OCI-LY3 (cell line): ENCODE results near the gene SP9.

Source experiments
- CTCF ChIP-seq: fragments of 200-600, 300-600 bp; sonication (generic); IDR thresholded peaks from 2 replicates; pipeline ENCODE4 v1.5.1; 2014; ENCODE audit warnings: antibody characterized with exemption, low read length, low read depth
- EZH2phosphoT487 ChIP-seq: fragments of 200-600 bp; shearing (Covaris generic); IDR thresholded peaks from 2 replicates; pipeline ENCODE4 v1.6.1; 2018; ENCODE audit warnings: antibody characterized with exemption, mixed run types, low read depth

DNA sequence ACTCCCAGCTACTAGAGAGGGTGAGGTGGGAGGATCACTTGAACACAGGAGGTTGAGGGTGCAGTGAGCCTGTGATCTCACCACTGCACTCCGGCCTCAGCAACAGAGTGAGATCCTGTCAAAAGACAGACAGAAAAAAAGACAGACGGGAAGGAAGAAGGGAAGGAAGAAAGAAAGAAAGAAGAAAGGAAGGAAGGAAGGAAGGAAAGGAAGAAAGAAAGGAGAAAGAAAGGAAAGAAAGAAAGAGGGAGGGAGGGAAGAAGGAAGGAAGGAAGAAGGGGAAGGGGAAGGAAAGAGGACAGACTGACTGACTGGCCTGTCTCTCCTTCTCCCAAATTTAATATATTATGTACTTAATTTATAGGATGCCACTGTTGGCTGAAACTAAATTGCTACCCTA lies 21.6 kb downstream of the SP9 start:
- no peak for TF ChIP-seq CTCF
- TF ChIP-seq EZH2phosphoT487, result no peak
